Stomach (tissue), 4 donors: ENCODE measurements around the gene MTMR2.

ENCODE experiments used
- CTCF ChIP-seq, 7 experiments: fragments of 450-650 bp in 4 of 7; fragments of 200-600 bp in 3 of 7; sonication (generic) in 3 of 7; IDR thresholded peaks; one replicate each; pipeline ENCODE4 v1.5.1; 2016 to 2019; ENCODE audit warnings: antibody characterized with exemption in 7 of 7, control low read depth in 2 of 7, mild to moderate bottlenecking in 1 of 7
- POLR2AphosphoS5 ChIP-seq, 3 donors: sonication (generic); formaldehyde crosslinking; IDR thresholded peaks; one replicate each; pipeline ENCODE4 v1.6.1; 2016; ENCODE audit warnings: antibody characterized with exemption in 3 of 3

GRCh38 chr11:95898782-95899181 is 25.1 kb downstream of the MTMR2 start:
- TF ChIP-seq CTCF (IDR thresholded peaks at IDR 0.05): no peak
- TF ChIP-seq POLR2AphosphoS5 (IDR thresholded peaks at IDR 0.05): no peak
